Neural cell (in vitro differentiated cells): ENCODE results near the gene FAM98B. TPM values are rescaled to one million over a fixed set of nuclear protein-coding genes. Genes with fewer than 3 reads are reported as not detected.

ENCODE experiments used
- H2AFZ ChIP-seq: fragments of 200-600, 300-800 bp; sonication (generic), shearing (Covaris generic); 2 replicates; pipeline ENCODE4 v1.6.0; 2014; ENCODE audit warnings: low read depth, mild to moderate bottlenecking, antibody characterized with exemption, low read length, moderate library complexity
- H3F3A ChIP-seq: fragments of 200-600 bp; shearing (Covaris generic); 2 replicates; pipeline ENCODE4 v1.6.1; 2016; ENCODE audit warnings: mild to moderate bottlenecking, moderate library complexity, mixed read lengths, antibody characterized with exemption, low read length; ENCODE audit not compliant: insufficient read depth, poor library complexity, severe bottlenecking
- H3K27ac ChIP-seq: fragments of 200-600, 300-800 bp; sonication (generic), shearing (Covaris generic); 2 replicates; pipeline ENCODE4 v1.5.1; 2014; ENCODE audit warnings: mild to moderate bottlenecking, low read length, moderate library complexity
- H3K27me3 ChIP-seq: fragments of 300-800, 200-600 bp; sonication (generic), shearing (Covaris generic); 2 replicates; pipeline ENCODE4 v1.6.0; 2014; ENCODE audit warnings: mild to moderate bottlenecking, low read depth, low read length, moderate library complexity; ENCODE audit not compliant: insufficient read depth
- H3K36me3 ChIP-seq: fragments of 300-800, 200-600 bp; sonication (generic), shearing (Covaris generic); 2 replicates; pipeline ENCODE4 v1.5.1; 2014; ENCODE audit warnings: mild to moderate bottlenecking, antibody characterized with exemption, low read length, moderate library complexity; ENCODE audit not compliant: insufficient read depth
- H3K4me2 ChIP-seq: fragments of 300-800, 200-600 bp; sonication (generic), shearing (Covaris generic); 2 replicates; pipeline ENCODE4 v1.6.0; 2014; ENCODE audit warnings: mild to moderate bottlenecking, low read length
- H3K4me3 ChIP-seq: fragments of 300-800, 200-600 bp; sonication (generic), shearing (Covaris generic); 2 replicates; pipeline ENCODE4 v1.5.1; 2014; ENCODE audit warnings: mild to moderate bottlenecking, low read length, moderate library complexity
- H3K79me2 ChIP-seq: fragments of 200-600 bp; shearing (Covaris generic); replicated peaks from 2 replicates; pipeline ENCODE4 v1.6.0; 2014; ENCODE audit warnings: mild to moderate bottlenecking, low read length, moderate library complexity; ENCODE audit not compliant: insufficient read depth
- H3K9ac ChIP-seq: fragments of 300-800, 200-600 bp; sonication (generic), shearing (Covaris generic); 2 replicates; pipeline ENCODE4 v1.6.1; 2016; ENCODE audit warnings: mild to moderate bottlenecking, low read length, mixed read lengths
- H3K9me2 ChIP-seq: fragments of 200-600 bp; shearing (Covaris generic); 2 replicates; pipeline ENCODE4 v1.6.1; 2016; ENCODE audit warnings: mild to moderate bottlenecking, low read length, mixed read lengths; ENCODE audit not compliant: insufficient read depth
- H3K9me3 ChIP-seq: fragments of 200-600, 300-800 bp; sonication (generic), shearing (Covaris generic); 2 replicates; pipeline ENCODE4 v1.6.1; 2016; ENCODE audit warnings: mild to moderate bottlenecking, mixed run types, low read length, moderate library complexity, mixed read lengths
- H4K20me1 ChIP-seq: fragments of 200-600 bp; shearing (Covaris generic); 2 replicates; pipeline ENCODE4 v1.6.1; 2016; ENCODE audit warnings: mild to moderate bottlenecking, mixed run types; ENCODE audit not compliant: insufficient read depth
- CTCF ChIP-seq: fragments of 450-650 bp; IDR thresholded peaks from 2 replicates; pipeline ENCODE4 v1.5.1; 2014; ENCODE audit warnings: antibody characterized with exemption, mild to moderate bottlenecking, moderate library complexity; ENCODE audit not compliant: poor library complexity, severe bottlenecking
- EZH2 ChIP-seq: fragments of 200-600, 300-800 bp; shearing (Covaris generic), sonication (generic); IDR thresholded peaks from 2 replicates; pipeline ENCODE4 v1.6.1; 2014; ENCODE audit warnings: antibody characterized with exemption, low read length, borderline replicate concordance, mild to moderate bottlenecking; ENCODE audit not compliant: insufficient read depth, poor library complexity, severe bottlenecking
- MXI1 ChIP-seq: fragments of 450-650 bp; conservative IDR thresholded peaks from 2 replicates; pipeline ENCODE4 v1.6.1; 2014; ENCODE audit warnings: antibody characterized with exemption, mild to moderate bottlenecking; ENCODE audit not compliant: poor library complexity, severe bottlenecking
- POLR2AphosphoS5 ChIP-seq: IDR thresholded peaks from 2 replicates; pipeline ENCODE4 v1.6.1; 2012
- RAD21 ChIP-seq: fragments of 450-650 bp; conservative IDR thresholded peaks from 2 replicates; pipeline ENCODE4 v1.6.1; 2014; ENCODE audit warnings: antibody characterized with exemption, mild to moderate bottlenecking, moderate library complexity
- REST ChIP-seq: IDR thresholded peaks from 2 replicates; pipeline ENCODE4 v1.6.1; 2012; ENCODE audit warnings: borderline replicate concordance
- SMC3 ChIP-seq: fragments of 450-650 bp; conservative IDR thresholded peaks from 2 replicates; pipeline ENCODE4 v1.6.1; 2014; ENCODE audit warnings: antibody characterized with exemption, mild to moderate bottlenecking, moderate library complexity; ENCODE audit not compliant: poor library complexity
- TAF1 ChIP-seq: IDR thresholded peaks from 2 replicates; pipeline ENCODE4 v1.6.1; 2012; ENCODE audit warnings: low read depth
- polyA plus RNA-seq: library from polyadenylated mRNA; depleted of rRNA; stranded (reverse); fragments of >200 nt; gene quantifications from 2 replicates; pipeline ENCODE4 v1.2.3, GENCODE V29; 2014

Gene FAM98B
- polyA plus RNA-seq, 1 donor from 2014 or later, result 12.7 TPM

GRCh38 chr15:38463893-38464292 is 10.0 kb downstream of the FAM98B start:
- H3K9ac ChIP-seq, result no peak overlapping the region
- no peaks in the 10 kb centered on the region for H3K9me3 ChIP-seq
- no peak overlapping the region for H3K4me3 ChIP-seq
- no peak overlapping the region for H3K4me2 ChIP-seq
- H3K79me2 ChIP-seq, result peaks cover 23% of the 10 kb centered on the region
- TF ChIP-seq TAF1, result no peak
- no peak for TF ChIP-seq RAD21
- no peak for TF ChIP-seq CTCF
- no peak for TF ChIP-seq MXI1
- no peak for TF ChIP-seq POLR2AphosphoS5
- TF ChIP-seq REST, result no peak
- H3F3A ChIP-seq, result no peaks in the 10 kb centered on the region
- no peaks in the 10 kb centered on the region for H4K20me1 ChIP-seq
- no peak overlapping the region for H2AFZ ChIP-seq
- H3K27ac ChIP-seq, result no peak overlapping the region
- no peaks in the 10 kb centered on the region for H3K27me3 ChIP-seq
- H3K9me2 ChIP-seq, result no peaks in the 10 kb centered on the region
- no peaks in the 10 kb centered on the region for H3K36me3 ChIP-seq

- no peaks in the 10 kb centered on the region for H3K27me3 ChIP-seq
- TF ChIP-seq EZH2 (no peak), SMC3 (no peak), CTCF (no peak), MXI1 (no peak), POLR2AphosphoS5 (no peak), REST (no peak), RAD21 (no peak)
- H3K79me2 ChIP-seq, result peaks cover 19% of the 10 kb centered on the region
- H3K9ac ChIP-seq, result no peak overlapping the region
- H3K4me2 ChIP-seq, result no peak overlapping the region
- H3K27ac ChIP-seq, result no peak overlapping the region
- no peaks in the 10 kb centered on the region for H3F3A ChIP-seq
- H4K20me1 ChIP-seq, result no peaks in the 10 kb centered on the region
- no peak overlapping the region for H2AFZ ChIP-seq
- no peaks in the 10 kb centered on the region for H3K36me3 ChIP-seq
- H3K9me3 ChIP-seq, result no peaks in the 10 kb centered on the region
- H3K4me3 ChIP-seq, result no peak overlapping the region
- H3K9me2 ChIP-seq, result no peaks in the 10 kb centered on the region
Observed at GRCh38 chr15:38464675-38465074, 10.7 kb downstream of the FAM98B start.
